ENCODE measurements around the gene EPB41L4A.

EPB41L4A gene

DNA sequence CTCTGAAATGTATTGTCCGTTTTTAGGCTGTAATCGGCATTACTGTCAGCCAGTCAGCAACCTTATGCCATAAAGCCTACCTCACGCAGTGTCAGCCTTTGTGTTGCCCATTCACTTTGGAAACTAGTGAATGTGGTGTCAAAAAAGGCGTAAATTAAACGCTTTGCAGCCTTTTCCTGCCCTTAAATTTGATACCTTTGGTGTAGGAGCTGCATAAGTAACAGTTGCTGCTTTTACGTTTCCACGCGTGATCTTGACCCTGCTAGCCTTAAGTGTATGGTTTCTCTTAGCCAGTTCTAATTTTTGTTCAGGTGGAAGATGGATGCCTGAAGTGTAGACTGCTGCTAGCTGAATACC lies 257.7 kb downstream of the EPB41L4A start:
- no peak for DNase-seq (ENCODE audit: low read depth in 3 of 3)

DNA sequence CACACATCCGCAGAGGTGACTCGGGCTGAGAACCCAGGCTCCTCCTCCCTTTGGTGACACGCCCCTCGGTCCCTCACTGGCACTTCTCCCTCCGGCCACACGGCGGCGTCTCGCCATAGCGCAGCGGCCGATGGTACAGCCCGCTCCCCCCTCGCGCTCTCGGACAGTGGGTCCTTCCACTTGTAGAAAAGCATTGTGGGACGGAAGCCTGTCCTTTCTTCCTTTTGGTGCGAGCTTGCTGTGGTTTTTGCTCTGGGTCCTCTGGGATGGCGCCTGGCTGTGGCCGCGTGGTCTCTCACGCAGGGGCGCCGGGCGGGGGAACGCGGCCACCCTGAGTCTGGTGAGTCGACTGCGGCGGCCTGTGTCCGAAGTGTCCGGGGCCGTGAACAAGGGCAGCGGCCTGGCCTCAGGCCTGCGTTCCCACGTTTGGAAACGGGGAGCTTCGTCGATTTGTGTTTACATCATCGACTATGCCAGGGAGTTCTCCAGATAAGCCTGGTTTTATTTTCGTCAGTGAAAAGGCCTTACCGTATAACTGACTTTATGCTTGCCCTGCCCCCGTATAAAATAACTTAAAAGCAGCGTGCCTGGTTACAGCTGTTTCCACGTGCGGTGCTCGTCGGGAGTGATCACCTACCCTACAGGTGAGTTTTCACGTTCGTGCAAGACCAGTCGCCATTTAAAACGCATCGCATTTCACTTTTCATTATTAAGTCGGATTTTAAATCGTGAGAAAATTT lies 258.3 kb downstream of the EPB41L4A start:
- DNase-seq (ENCODE audit: low read depth in 3 of 3) = peak; percentile 88 to 89 (median 88)

DNA sequence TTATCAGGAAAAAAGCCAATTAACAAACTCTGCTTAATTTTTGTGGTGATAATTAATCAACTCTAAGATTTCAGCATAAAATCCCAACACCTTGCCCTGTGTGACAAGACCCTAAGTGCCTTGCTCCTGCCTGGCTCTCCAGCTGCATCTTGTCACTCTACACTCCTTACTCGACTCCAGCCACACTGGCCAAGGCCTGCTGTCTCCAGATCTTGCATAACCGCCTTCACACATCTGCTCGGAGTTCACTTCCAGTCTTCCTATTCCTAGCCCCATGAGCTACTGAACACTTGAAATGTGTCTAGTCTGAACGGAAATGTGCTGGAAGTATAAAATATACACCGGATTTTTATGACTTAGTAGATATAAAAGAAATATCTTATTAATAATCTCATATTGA lies 259.6 kb downstream of the EPB41L4A start:
- DNase-seq (ENCODE audit: low read depth in 3 of 3) = no peak

DNA sequence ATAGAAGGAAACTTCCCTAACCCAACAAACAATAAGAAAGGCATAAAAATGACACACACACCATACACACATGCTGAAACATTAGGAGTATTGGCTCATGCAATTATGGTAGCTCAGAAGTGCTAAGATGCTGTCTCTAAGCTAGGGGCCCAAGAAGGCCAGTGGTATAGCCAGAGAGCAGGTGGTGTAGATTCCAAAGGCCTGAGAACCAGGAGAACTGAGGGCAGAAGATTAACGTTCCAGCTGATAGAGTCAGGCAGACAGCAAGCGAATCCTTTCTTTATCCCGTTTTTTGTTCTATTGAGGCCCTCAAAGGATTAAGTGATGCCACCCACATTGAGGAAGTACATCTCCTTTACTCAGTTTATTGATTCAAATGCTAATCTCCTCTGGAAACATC lies 262.9 kb downstream of the EPB41L4A start:
- no peak for DNase-seq (ENCODE audit: low read depth in 3 of 3)

DNA sequence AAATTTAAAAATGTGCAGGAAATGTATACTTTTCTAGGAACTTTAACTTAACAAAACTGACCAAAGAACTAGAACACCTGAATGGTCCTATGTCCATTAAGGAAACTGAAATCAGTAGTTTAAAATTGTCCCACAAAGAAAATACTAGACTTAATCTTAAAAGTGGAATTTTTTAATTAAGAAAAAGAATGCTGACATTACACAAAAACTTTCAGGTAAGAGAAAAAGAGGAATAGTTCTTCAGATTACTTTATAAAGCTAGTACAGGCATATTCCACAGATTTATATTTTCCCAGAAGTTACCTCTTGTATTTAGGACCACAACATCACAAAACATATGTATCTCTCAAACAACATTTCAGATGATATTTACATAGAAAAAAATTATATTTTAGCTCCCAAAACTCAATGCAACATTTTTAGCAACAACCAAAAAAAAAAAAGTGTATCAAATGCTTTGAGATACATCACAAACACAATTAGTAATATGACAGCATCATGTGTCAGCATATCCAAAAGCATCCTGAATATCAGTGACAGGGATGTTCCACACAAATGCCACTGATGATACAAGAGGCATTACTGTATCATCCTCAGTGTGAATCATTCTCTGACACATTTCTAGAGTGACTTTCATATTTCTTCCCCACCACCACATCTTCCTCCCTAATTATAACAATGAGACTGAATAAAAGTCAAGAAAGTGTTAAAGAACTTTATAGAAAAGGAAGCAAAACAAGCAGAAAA lies 264.0 kb downstream of the EPB41L4A start:
- DNase-seq (ENCODE audit: low read depth in 3 of 3) = no peak

DNA sequence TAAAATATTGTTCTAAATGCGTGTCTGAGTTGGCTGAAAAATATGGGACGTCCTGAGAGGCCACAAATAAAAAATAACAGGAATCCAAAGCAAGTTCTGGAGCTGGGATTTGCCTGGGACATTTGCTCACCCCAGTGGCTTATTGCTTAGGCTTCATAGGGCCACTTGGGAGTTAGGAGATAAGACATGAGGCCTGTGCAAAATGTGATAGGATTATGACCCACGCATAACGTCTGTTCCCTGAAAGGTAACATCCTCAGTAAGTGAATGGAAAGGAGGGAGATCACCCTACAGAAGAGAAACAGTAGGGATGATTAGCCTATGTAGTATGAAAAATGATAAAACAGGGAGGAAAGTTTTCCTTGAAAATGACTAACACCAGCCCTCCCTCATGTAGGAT lies 269.4 kb downstream of the EPB41L4A start:
- no peak for DNase-seq (ENCODE audit: low read depth in 3 of 3)

DNA sequence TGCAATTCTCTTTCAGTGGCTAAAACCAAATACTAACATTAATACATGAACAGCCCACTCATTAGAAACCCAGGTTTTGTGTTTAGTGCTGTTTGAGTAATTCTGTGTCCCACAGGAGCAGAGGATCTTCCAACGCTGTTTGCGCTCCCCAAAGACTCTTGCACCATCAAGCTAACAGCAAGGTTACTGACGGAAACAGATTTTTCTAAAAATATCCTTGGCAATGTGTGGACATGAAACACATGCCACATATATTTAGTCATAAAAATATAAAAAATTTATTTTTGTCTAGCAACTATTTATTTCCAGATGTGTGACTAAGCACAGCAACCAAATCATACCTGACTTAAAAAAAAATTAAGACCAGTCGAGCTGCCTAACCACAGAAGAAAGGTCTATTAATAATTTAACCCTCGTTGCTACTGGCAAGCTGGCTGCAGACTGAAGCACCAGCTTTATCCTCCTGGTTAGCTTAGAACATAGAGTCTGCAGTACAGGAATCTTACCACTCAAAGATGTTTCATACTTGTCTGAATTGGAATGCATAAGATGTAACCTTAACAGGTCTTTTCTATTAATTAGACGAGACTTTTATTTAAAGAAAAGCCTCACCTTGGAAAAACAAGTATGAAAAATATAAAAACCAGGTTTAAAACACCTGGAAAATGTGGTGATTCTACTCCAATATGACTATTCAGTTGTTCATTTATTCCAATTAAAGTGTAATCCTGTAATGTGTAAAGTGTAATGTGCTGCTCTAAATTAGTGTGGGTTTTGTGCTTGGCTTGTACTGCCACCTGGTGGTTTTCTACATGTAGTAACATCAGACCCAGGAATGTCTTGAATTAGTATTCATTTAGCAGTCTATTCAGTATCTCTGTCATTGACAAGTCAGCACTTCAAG lies 272.5 kb downstream of the EPB41L4A start:
- DNase-seq (ENCODE audit: low read depth in 3 of 3) = peak in 2 of 3 experiments; percentile 28 to 41

DNA sequence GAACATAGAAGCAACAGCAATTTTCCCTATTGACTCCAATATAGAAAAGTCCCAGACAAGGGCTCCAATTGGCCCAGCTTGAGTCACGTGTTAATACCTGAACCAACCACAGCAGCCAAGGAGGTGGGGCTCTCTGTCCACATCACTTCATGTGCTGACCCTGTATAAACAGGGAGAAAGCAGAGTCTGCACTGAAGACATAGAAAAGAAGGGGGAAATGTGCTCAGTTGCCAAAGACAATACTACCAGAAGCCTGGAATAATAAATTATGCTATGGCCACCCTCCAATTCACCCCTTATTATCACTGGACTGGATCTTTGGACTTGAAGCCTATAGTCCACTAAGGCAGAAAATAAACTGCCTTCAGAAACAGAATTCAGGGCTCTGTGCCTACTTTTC lies 275.4 kb downstream of the EPB41L4A start:
- DNase-seq (ENCODE audit: low read depth in 3 of 3) = no peak

DNA sequence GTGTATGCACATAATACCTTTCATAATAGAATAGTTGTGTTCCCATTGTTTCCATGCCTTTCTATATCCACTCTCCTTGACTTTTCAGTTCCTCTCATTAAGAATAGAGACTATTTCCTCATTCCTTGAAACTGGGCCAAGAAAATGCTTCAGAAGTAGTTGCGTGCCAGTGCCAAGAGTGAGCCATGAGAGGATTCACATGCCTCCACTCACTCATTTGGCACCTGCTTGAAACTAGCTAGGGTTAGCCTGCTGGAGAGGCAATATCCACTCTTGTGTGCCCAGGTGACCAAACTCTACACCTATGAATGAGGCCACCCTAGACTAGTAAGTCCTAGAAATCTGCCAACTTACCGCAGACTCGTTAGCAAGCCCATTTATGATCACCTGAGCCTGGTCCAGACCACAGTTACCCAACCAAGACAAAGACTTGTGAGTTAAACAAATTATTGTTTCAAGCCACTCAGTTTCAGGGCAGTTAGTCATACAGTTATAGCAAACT lies 276.3 kb downstream of the EPB41L4A start:
- no peak for DNase-seq (ENCODE audit: low read depth in 3 of 3)

DNA sequence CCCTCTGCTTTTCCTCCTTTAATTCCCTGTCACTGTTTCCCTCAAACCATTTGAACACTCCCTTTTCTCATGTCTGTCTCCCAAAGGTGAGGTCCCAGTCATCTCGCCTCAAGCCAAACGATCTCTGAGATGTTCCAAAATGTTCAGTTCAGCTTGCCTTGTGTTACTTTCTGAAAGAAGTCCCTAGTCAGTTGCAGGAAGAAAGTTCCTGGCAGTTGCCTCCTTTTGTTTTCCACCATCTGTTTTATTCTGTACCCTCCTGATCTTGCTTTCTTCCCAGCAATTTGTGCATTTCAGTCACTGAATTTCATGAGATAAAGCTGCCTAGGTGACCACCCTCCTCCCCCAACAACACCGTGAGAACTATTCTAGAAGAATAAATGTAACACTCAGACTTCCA lies 277.5 kb downstream of the EPB41L4A start:
- no peak for DNase-seq (ENCODE audit: low read depth in 3 of 3)

DNA sequence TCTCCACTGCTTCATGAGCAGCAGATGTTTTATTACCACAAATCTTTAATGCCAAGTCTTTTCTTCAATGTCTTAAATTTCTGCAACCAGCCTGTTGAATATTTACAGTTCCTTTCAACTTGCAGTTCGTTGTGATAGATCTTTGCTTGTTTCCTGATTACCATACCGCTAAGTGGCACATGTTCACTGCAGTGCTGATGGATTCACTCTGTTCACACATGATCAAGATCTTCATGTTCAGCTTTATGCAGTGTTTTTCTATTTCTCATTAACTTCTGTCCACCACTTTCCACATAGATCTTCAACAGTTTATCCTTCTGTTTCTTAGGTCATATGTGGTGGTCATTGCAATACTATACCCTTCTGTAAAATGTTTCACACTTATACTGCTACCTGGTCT lies 280.6 kb downstream of the EPB41L4A start:
- no peak for DNase-seq (ENCODE audit: low read depth in 3 of 3)

DNA sequence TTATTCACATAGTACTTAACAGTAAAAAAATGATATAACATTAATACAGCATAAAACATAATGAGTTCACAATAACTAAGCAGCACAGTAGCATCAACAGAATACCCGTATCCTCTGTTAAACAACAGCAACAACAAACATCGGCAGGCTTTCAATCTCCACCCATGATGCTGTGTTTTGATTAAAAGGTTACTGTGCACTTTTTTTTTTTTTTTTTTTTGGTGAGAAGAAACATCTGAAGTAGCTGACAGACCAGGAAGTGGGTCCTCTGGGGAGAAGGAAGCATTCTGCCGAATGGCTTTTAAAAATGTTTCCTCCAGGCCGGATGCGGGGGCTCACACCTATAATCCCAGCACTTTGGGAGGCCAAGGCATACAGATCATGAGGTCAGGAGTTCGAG lies 282.3 kb downstream of the EPB41L4A start:
- no peak for DNase-seq (ENCODE audit: low read depth in 3 of 3)

DNA sequence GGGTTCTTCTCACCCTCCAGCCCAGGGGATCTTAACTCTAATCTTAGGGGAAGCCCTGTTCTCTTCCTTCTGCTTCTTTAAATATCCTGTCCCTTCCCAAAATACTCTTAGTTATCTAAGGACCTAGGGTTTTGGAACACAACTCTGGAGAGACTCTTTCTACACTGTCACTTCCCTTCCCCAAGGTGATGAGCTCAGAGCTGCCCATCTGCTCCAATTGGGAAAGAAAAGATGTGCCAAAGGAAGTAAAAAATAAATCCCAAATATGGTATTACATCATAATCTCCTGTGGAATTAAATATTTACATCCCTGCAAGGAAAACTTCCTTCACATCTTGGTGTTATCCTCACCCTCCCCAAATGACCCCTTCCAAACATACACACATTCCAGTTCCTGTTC lies 291.2 kb downstream of the EPB41L4A start:
- DNase-seq (ENCODE audit: low read depth in 3 of 3) = no peak

DNA sequence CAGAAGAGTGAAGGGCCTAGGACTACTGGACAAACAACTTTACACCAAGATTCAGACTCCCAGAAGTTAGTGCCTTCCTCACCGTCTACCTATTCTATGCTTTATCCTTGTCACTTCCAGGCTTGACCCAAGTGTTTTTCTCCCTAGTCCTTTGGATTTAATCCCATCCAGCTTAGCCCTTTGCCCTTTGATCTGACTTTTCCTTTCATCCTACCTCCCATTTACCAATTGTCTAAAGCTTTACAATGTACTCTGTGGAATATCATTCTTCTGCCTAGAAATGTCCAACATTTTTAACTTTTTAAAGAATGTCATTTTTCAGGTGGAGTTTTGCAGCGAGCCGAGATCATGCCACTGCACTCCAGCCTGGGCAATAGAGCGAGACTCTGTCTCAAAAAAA lies 292.1 kb downstream of the EPB41L4A start:
- DNase-seq (ENCODE audit: low read depth in 3 of 3) = no peak

DNA sequence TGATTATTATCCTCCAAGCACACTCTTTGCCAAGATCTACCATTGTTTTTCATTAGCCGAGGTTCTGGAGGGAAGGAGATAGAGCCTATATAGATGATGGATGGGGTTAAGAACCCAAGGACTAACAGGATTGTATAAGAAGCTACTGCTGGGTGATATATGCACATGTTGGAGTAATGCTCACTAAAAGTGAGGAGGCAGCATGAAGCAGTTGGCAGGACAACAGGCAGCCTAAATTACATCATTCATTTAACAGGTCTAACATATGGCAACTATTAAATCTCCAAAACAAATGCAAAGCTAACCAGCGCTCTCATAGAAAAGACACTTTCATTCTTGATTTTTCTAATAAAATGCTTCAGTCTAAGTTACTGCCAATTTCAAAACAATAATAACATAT lies 293.2 kb downstream of the EPB41L4A start:
- no peak for DNase-seq (ENCODE audit: low read depth in 3 of 3)

DNA sequence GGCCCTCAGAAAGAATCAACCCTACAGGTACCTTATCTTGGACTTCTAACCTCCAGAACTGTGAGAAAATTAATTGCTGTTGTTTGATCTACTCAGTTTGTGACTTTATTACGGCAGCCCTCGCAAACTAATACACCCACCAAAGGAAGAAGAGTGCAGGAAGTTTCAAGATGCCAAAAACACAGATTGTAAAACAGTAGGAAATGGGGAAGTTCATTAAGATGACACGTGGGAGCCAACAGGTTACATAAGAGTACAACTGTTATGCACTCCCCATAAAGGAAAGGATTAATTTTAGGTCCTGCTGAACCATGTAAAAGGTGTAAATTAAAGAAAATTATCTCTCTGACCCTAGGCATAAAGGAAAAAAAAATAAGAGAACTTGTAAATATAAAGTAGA lies 294.3 kb downstream of the EPB41L4A start:
- no peak for DNase-seq (ENCODE audit: low read depth in 3 of 3)

DNA sequence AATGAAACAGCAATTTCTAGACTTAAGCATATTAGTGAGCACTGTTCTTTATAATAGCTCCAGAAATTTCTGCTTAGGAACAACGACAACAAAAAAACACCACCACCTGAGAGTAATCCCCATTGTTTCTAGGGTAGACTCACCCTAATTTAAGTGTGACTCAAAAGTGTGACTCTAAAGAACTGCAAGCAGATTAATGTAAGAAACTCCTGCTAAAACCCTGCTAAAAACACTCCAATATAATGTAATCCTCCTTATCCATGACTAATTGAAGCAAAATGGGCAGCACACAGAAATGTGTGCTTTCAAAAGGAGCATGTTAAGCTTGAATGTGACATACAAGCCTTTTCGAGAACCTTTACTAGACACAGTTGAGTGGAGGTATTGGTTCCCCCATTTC lies 296.0 kb downstream of the EPB41L4A start:
- DNase-seq (ENCODE audit: low read depth in 3 of 3) = no peak

DNA sequence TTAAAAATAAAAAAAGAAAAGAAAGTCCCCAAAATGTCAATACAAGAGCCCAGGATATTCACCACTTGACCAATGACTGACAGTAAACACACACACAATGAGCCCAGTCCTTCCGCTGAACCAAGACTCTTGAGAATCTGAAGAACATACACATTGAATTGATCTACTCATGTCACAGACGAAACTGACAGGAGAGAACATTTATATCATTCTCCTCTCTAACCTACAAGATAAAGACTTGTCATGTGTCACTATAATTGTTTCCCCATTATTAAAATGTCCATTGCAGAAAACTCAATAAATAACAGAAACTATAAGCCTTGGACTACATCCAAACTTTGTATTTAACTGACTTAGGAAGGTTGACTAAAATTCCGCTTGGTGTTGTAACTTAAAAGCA lies 296.7 kb downstream of the EPB41L4A start:
- no peak for DNase-seq (ENCODE audit: low read depth in 3 of 3)

DNA sequence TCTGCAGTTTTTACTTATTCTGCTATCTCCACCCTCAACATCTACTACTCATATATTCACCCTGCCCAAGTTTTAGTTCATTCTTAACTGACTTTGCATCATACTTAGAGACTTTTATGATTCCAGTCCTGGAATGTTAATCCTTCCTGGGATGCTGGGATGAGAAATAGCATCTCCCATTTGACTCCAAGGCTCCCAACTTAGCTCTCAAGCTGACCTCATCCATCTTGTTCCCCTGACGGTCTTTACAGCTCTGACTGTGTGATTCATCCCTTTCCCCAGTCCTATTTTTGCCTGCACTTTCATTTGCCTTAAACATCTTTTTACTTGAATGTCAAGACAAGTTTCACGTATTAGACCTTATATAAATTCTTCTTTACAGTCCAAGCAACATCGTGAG lies 297.8 kb downstream of the EPB41L4A start:
- DNase-seq (ENCODE audit: low read depth in 3 of 3) = no peak

DNA sequence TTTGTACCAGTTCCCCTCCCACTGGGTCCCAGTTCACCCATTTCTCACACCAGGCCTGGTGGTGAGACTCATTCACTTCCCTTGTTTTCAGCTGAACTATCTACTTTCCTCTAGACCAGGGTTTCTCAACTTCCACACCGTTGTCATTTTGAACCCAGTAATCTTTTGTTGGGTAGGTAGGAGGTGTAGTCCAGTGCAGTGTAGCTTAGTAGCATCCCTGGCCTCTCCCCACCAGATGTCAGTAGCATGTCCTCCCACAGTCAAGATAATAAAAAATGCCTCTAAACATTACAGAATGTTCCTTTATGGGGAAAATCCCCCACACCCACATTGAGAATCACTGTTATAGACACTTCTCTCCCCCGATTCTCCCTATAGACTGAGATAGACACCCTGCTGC lies 299.1 kb downstream of the EPB41L4A start:
- DNase-seq (ENCODE audit: low read depth in 3 of 3) = no peak

DNA sequence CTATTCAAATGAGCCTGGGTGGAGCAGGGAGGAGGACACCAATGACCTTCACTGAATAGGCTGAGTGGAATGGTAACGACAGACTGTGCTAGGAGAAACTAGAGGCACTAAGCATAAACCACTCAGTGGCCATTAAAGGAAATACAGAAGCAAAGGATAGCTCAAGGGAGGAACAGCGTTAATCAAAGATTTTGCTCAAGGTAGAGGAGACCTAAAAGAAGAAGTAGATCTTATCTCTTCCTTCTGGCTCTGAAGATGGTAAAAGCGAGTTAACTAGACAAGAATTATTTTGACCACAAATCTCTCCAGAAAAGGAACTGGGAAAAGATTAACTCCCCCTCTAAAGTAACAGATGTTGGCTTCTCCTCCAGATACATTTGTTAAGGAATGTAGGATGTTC lies 299.6 kb downstream of the EPB41L4A start:
- no peak for DNase-seq (ENCODE audit: low read depth in 3 of 3)

DNA sequence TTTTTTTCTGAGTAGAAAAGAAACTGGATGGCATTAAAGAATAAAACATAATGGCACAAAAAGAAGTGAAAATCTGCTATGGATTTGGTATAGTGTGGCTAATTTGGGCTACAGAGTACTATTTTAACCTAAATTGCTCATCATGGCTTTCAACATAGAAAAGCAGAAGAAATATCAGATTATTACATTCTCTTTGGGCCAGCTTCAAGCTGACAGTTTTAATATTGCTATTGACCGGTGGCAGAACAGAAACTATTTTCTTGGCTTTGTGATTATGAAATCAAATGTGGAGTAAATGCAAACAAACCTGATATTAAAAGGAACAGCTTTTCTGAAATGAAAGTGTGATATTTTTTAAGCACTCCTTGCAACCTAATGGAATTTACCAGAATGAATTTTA lies 301.5 kb downstream of the EPB41L4A start:
- no peak for DNase-seq (ENCODE audit: low read depth in 3 of 3)

Measured in stimulated activated CD4-positive, alpha-beta T cell treated with anti-CD3 and anti-CD28 coated beads, TNF-alpha, amount 100 ng/mL, for 24 hours (primary cell).